Effector memory CD8-positive, alpha-beta T cell (primary cell): ENCODE data around the gene WFS1.

ENCODE experiments used
- ATAC-seq: fragments of 150-1000 bp; cut with Tn5 transposase; replicated peaks from 2 replicates; pipeline ENCODE4 v1.10.0; 2021; ENCODE audit warnings: mild to moderate bottlenecking, moderate library complexity
- DNase-seq, 3 experiments: peaks; one replicate each; pipeline ENCODE4 v3.0.0; 2021
- H3K27ac Mint-ChIP-seq, 2 donors: one replicate each; pipeline ENCODE4 v1.8.0; 2022; ENCODE audit warnings: mild to moderate bottlenecking in 2 of 2, mixed read lengths in 2 of 2, moderate library complexity in 2 of 2
- H3K27me3 Mint-ChIP-seq, 2 donors: one replicate each; pipeline ENCODE4 v1.8.0; 2022; ENCODE audit warnings: mixed read lengths in 2 of 2
- H3K36me3 Mint-ChIP-seq: one replicate; pipeline ENCODE4 v1.8.0; 2022; ENCODE audit warnings: mild to moderate bottlenecking, moderate library complexity, mixed read lengths; ENCODE audit not compliant: insufficient read depth
- H3K4me1 Mint-ChIP-seq, 2 donors: one replicate each; pipeline ENCODE4 v1.8.0; 2022; ENCODE audit warnings: low read depth in 2 of 2, mixed read lengths in 2 of 2
- H3K4me3 Mint-ChIP-seq, 2 donors: one replicate each; pipeline ENCODE4 v1.8.0; 2022; ENCODE audit warnings: mild to moderate bottlenecking in 2 of 2, mixed read lengths in 2 of 2, moderate library complexity in 2 of 2
- H3K9me3 Mint-ChIP-seq, 2 donors: one replicate each; pipeline ENCODE4 v1.8.0; 2022; ENCODE audit warnings: mixed read lengths in 2 of 2

WFS1 gene

DNA sequence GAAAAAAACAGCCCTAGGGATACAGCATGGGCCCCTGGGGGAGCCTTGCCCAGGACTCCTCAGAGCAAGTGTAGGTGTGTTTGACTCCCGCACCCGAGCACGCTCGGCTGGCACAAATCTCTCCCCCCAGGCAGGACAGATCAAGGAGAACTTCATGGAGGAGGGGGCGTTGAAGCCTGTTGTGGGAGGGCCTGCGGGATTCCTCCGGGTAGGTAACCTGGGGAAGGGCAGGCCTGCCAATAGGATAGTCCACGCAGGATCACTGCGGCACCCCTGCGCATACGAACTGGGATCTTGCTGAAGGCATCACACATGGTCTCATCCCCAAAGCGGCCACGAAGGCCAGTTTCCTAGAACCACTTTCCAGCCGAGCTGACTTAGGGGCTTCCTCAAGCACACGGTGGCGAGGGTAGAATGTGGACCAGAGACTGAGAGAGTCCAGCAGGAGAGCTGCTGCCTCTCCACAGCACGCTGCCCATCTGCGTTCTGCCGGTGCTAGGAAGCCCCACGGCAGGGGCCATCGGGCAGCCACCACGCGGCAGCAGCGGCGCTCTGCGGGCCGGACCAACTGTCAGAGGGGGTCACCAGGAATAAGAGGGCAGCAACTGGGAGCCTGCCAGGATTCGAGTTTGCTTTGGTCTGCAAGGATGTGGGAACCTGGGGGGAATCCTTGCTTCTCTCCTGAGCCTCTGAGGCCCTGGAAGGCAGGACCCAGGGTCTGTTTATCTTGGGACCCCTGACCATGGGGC is 56.8 kb downstream of the WFS1 start:
- peaks cover 31 to 65% of the 10 kb centered on the region in 2 donors for H3K27me3 Mint-ChIP-seq
- no peak for ATAC-seq
- H3K36me3 Mint-ChIP-seq: peaks cover 4% of the 10 kb centered on the region
- no peak overlapping the region for H3K4me3 Mint-ChIP-seq
- H3K9me3 Mint-ChIP-seq: no peaks in the 10 kb centered on the region
- H3K4me1 Mint-ChIP-seq: peaks cover 0 to 3% of the 10 kb centered on the region in 2 donors
- DNase-seq: no peak
- H3K27ac Mint-ChIP-seq: no peak overlapping the region

- peak; percentile 87 for ATAC-seq
- Mint-ChIP-seq H3K27me3 (peaks cover 23 to 56% of the 10 kb centered on the region in 2 donors), H3K4me3 (no peak overlapping the region)
These were observed 57.7 kb downstream of the WFS1 start for GRCh38 chr4:6327220-6327917.

DNA sequence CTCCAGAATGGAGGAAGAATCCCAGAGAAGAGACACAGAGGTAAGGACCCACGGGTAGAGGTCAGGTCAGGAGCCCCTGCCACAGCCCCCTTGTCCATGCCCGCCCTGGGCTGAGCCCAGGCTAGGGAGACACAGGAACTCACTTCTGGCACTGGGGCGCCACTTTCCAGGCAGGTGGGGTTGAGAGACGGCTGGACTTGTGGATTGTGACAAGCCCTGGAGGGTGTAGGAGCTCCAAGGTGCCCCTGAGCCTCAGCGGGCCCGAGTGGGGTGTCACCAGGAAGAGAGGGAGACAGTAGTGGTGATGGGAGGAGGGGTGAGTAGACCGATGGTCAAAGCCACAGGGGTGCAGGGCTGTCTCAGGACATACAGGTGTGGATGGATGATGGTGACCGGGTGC is 58.9 kb downstream of the WFS1 start:
- no peak for ATAC-seq
- no peaks in the 10 kb centered on the region for H3K9me3 Mint-ChIP-seq

More at GRCh38 chr4:6327220-6327917, 57.7 kb downstream of the WFS1 start:
- DNase-seq: peak; percentile 79 to 80 (median 80)
- Mint-ChIP-seq H3K4me1 (peaks cover 0 to 6% of the 10 kb centered on the region in 2 donors), H3K27ac (no peak overlapping the region), H3K9me3 (no peaks in the 10 kb centered on the region), H3K36me3 (no peaks in the 10 kb centered on the region)

GRCh38 chr4:6329478-6330383 is 60.1 kb downstream of the WFS1 start:
- H3K9me3 Mint-ChIP-seq: no peaks in the 10 kb centered on the region
- DNase-seq (no peak), ATAC-seq (no peak)
- H3K27me3 Mint-ChIP-seq: peaks cover 17 to 36% of the 10 kb centered on the region in 2 donors
- H3K36me3 Mint-ChIP-seq: no peaks in the 10 kb centered on the region
- no peak overlapping the region for H3K27ac Mint-ChIP-seq
- H3K4me3 Mint-ChIP-seq: no peak overlapping the region
- peaks cover 4 to 8% of the 10 kb centered on the region in 2 donors for H3K4me1 Mint-ChIP-seq

More for the DNA sequence above, 58.9 kb downstream of the WFS1 start:
- H3K4me3 Mint-ChIP-seq: no peak overlapping the region
- peaks cover 17 to 45% of the 10 kb centered on the region in 2 donors for H3K27me3 Mint-ChIP-seq
- H3K36me3 Mint-ChIP-seq: no peaks in the 10 kb centered on the region
- DNase-seq: no peak
- peaks cover 4 to 6% of the 10 kb centered on the region in 2 donors for H3K4me1 Mint-ChIP-seq
- no peak overlapping the region for H3K27ac Mint-ChIP-seq

DNA sequence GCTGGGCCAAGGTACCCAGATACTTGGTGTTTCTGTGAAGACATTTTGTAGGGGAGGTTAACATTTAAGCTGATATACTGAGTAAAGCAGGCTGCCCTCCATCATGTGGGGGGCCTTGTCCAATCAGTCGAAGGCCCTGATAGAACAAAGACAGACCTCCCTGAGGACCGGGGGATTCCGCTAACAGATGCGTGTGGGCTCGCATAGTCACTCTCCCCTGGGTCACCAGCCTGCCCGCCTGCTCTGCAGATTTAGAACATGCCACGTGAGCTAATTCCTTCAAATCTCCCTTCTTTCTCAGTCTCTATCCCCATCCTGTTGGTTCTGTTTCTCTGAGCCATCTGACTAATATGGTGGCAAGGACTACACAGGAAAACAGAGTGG is 60.7 kb downstream of the WFS1 start:
- Mint-ChIP-seq H3K36me3 (no peaks in the 10 kb centered on the region), H3K4me1 (peaks cover 10 to 13% of the 10 kb centered on the region in 2 donors), H3K9me3 (no peaks in the 10 kb centered on the region), H3K27ac (no peak overlapping the region), H3K27me3 (peaks cover 23 to 38% of the 10 kb centered on the region in 2 donors), H3K4me3 (no peak overlapping the region)
- ATAC-seq (no peak), DNase-seq (no peak)

DNA sequence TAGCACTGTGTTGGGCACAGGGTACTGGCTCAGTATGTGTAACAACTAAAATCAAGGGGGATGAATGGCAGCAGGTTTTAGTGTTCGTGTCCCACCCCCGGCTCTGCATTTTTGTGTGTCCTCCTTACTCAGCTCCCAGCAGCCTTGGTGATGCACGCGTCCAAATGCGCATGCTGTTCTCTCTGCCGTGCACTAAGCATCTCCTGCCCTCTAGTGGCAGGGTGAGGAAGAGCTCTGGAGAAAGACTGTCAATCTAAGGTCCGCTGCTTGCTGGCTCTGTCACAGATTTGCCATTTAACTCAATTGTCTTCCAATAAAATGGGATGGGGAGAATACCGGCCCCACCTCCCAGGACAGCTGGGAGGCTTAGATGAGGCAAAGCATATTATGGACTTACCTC is 61.4 kb downstream of the WFS1 start:
- Mint-ChIP-seq H3K36me3 (no peaks in the 10 kb centered on the region), H3K27ac (no peak overlapping the region)
- peak; percentile 28 for ATAC-seq

DNA sequence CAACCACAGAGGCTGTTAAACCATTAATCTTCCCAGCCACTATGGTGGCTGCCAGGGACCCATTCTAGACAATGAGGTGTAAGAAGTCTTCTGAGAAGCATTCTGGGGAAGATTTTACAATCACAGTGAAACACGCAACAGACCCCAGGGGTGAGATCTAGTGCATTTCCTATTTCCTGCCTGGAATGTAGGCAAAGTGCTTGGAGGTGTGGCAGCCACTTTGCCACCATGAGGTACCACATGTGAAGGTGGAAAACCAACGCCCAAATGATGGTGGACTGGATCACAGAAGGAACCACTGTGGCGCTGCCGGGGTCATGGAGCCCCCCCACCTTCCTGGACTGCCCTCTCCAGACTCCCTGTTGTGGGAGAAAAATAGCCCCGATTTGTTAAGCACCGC is 61.8 kb downstream of the WFS1 start:
- DNase-seq: no peak
- ATAC-seq: no peak
- H3K27me3 Mint-ChIP-seq: peaks cover 17 to 31% of the 10 kb centered on the region in 2 donors
- no peaks in the 10 kb centered on the region for H3K36me3 Mint-ChIP-seq
- peaks cover 10 to 13% of the 10 kb centered on the region in 2 donors for H3K4me1 Mint-ChIP-seq
- H3K27ac Mint-ChIP-seq: no peak overlapping the region
- no peaks in the 10 kb centered on the region for H3K9me3 Mint-ChIP-seq
- no peak overlapping the region for H3K4me3 Mint-ChIP-seq

More for the DNA sequence above, 61.4 kb downstream of the WFS1 start:
- Mint-ChIP-seq H3K27me3 (peaks cover 20 to 36% of the 10 kb centered on the region in 2 donors), H3K4me1 (peaks cover 10 to 13% of the 10 kb centered on the region in 2 donors), H3K4me3 (no peak overlapping the region), H3K9me3 (no peaks in the 10 kb centered on the region)
- DNase-seq: peak in 2 of 3 experiments; percentile 15 to 25

DNA sequence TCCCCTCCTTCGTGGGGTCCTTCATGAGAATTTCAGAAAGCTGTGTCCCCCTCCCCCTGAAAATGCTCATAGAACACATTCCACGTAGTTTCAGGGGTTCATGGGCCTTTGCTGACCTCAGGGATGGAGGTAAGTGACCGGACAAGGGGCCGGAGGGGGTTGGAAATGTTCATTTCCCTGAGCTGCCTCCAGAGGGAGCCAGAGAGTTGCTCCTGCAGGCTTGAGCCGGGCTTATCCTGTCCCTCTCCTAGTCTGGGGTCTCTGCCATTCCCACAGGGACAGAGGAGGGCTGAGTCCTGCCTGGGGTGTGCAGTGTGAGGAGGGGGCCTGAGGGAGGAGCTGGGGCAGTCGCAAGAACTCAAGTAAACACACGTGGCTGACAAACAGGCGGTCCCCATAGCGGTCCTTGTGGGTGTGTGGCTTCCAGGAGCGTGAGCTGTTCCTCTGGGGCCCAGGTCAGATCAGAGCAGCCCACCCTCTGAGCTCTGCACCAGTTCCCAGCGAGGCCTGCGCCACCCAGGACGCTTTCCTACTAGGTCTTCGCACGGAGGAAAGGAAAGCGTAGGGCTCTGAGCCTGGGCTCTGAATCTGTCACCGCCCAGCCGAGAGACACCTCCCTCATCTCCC is 62.5 kb downstream of the WFS1 start:
- Mint-ChIP-seq H3K4me3 (no peak overlapping the region), H3K4me1 (peaks cover 14 to 15% of the 10 kb centered on the region in 2 donors), H3K36me3 (no peaks in the 10 kb centered on the region), H3K27me3 (peaks cover 17 to 30% of the 10 kb centered on the region in 2 donors), H3K27ac (no peak overlapping the region), H3K9me3 (no peaks in the 10 kb centered on the region)
- ATAC-seq (peak; percentile 14), DNase-seq (peak in 2 of 3 experiments; percentile 19 to 33)

DNA sequence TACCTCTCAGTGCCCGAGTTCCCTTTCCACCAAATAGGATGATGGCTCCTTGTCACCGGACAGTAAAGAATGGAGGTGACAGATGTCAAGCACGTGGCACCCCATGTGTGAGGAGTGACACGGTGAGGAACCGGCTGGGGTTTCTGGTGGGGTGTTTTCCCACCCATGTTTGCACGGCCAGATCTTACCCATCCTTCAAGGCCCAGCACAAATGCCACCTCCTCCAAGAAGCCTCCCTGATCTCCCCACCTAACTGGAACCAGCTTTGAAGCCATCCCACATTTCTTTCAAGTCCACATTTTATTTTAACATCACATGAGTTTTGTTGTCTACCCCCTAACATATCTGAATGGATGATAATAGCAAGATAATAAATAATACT is 63.0 kb downstream of the WFS1 start:
- Mint-ChIP-seq H3K27ac (no peak overlapping the region), H3K4me1 (peaks cover 19 to 20% of the 10 kb centered on the region in 2 donors), H3K27me3 (peaks cover 16 to 32% of the 10 kb centered on the region in 2 donors), H3K4me3 (no peak overlapping the region), H3K9me3 (no peaks in the 10 kb centered on the region), H3K36me3 (no peaks in the 10 kb centered on the region)
- ATAC-seq: no peak
- no peak for DNase-seq

GRCh38 chr4:6333301-6334202 is 63.9 kb downstream of the WFS1 start:
- H3K4me3 Mint-ChIP-seq: no peak overlapping the region
- DNase-seq (no peak), ATAC-seq (no peak)
- H3K27ac Mint-ChIP-seq: no peak overlapping the region
- H3K4me1 Mint-ChIP-seq: peaks cover 25 to 28% of the 10 kb centered on the region in 2 donors
- no peaks in the 10 kb centered on the region for H3K9me3 Mint-ChIP-seq
- peaks cover 4% of the 10 kb centered on the region for H3K36me3 Mint-ChIP-seq
- peaks cover 7 to 30% of the 10 kb centered on the region in 2 donors for H3K27me3 Mint-ChIP-seq

DNA sequence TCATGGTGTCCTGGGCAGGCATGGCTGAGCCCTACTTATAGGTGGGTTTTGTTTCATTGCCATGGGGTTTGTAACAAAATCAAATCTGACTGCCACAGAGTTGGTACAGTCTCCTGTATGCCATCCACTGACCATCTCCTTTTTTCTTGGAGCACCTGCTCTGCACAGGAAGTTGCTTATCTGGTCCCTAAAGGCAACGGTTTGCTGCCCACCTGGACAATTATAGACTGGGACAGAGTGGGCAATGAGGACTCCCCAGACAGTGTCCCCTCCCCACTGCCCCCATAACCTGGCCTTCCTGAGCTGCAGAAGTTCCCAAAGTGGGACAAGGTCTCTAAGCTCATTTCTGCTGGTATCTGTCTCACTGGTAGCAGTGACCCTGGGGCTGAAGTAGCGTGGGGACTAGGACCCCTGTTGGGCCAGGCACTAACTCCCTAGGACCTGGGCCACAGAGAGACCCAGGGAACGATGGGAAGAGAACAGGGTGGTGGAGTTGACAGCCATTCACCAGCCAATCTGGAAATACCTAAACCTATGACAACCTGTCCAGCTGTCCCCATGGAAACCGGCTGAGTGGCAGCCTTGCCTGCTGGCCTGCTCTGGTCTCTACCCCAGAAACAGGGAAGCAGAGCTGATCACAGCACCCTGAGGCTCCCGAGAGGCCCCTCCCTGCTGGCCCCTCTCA is 64.7 kb downstream of the WFS1 start:
- no peak overlapping the region for H3K4me3 Mint-ChIP-seq
- ATAC-seq (no peak), DNase-seq (no peak)
- H3K4me1 Mint-ChIP-seq: peaks cover 32 to 36% of the 10 kb centered on the region in 2 donors
- peaks cover 6 to 31% of the 10 kb centered on the region in 2 donors for H3K27me3 Mint-ChIP-seq
- peak overlapping the region in 1 of 2 donors; percentile 8 for H3K27ac Mint-ChIP-seq
- H3K36me3 Mint-ChIP-seq: peaks cover 7% of the 10 kb centered on the region
- H3K9me3 Mint-ChIP-seq: no peaks in the 10 kb centered on the region
